Gastroesophageal sphincter (tissue), 4 donors: ENCODE data around the gene SUCLG2. TPM values are rescaled to one million over a fixed set of nuclear protein-coding genes. Genes with fewer than 3 reads are reported as not detected.

Experiments used
- ATAC-seq: fragments of 150-250 bp; one replicate; pipeline ENCODE4 v1.9.1; 2016; ENCODE audit warnings: mild to moderate bottlenecking, moderate library complexity
- H3K27ac ChIP-seq, 4 donors: fragments of 200-600 bp; sonication (generic) in 3 of 4; 1 replicate in 3 of 4; 2 replicates in 1 of 4; pipeline ENCODE4 v1.5.1; 2016 to 2019
- H3K27me3 ChIP-seq: fragments of 200-600 bp; sonication (generic); one replicate; pipeline ENCODE4 v1.5.1; 2019
- H3K36me3 ChIP-seq, 2 donors: fragments of 200-600 bp; sonication (generic); one replicate each; pipeline ENCODE4 v1.5.1; 2019; ENCODE audit warnings: control low read depth in 1 of 2
- H3K4me1 ChIP-seq, 3 donors: fragments of 200-600 bp; sonication (generic); 1 replicate in 2 of 3; 2 replicates in 1 of 3; pipeline ENCODE4 v1.5.1; 2016 to 2019; ENCODE audit warnings: control low read depth in 2 of 3
- H3K4me3 ChIP-seq, 2 donors: fragments of 200-600 bp; sonication (generic); one replicate each; pipeline ENCODE4 v1.5.1; 2019; ENCODE audit warnings: mild to moderate bottlenecking in 1 of 2, moderate library complexity in 1 of 2
- H3K9me3 ChIP-seq, 3 donors: fragments of 200-600 bp; sonication (generic); one replicate each; pipeline ENCODE4 v1.5.1; 2017 to 2019; ENCODE audit warnings: control low read depth in 2 of 3
- EP300 ChIP-seq: sonication (generic); formaldehyde crosslinking; IDR thresholded peaks from one replicate; pipeline ENCODE4 v1.6.1; 2017; ENCODE audit warnings: antibody characterized with exemption, mild to moderate bottlenecking
- POLR2A ChIP-seq, 2 donors: fragments of 450-650 bp; IDR thresholded peaks; one replicate each; pipeline ENCODE4 v1.6.1; 2017; ENCODE audit warnings: antibody characterized with exemption in 2 of 2, mild to moderate bottlenecking in 2 of 2, moderate library complexity in 1 of 2
- POLR2AphosphoS5 ChIP-seq: sonication (generic); formaldehyde crosslinking; IDR thresholded peaks from one replicate; pipeline ENCODE4 v1.6.1; 2017; ENCODE audit warnings: antibody characterized with exemption
- WGBS, 2 donors: methylation state at CpG; one replicate each; pipeline ENCODE4 v1.1.5; 2018; ENCODE audit warnings: low coverage in 1 of 2; 5-methylcytosine and 5-hydroxymethylcytosine counted together
- total RNA-seq, 4 donors: library from RNA; depleted of rRNA; stranded (reverse); fragments of >200 nt; gene quantifications; one replicate each; pipeline ENCODE4 v1.1.0, GENCODE V29; 2016
- TF ChIP-seq, protein P1 (sequence below), 4 experiments: fragments of 200-600 bp in 2 of 4; fragments of 450-650 bp in 2 of 4; sonication (generic) in 1 of 4; IDR thresholded peaks; one replicate each; pipeline ENCODE4 v1.5.1; 2017 to 2019; ENCODE audit warnings: antibody characterized with exemption in 4 of 4, mild to moderate bottlenecking in 2 of 4, moderate library complexity in 2 of 4

SUCLG2 gene
- total RNA-seq, 4 donors from 2014 or later, result 53.3 to 79.4 (median 69.8) TPM

GRCh38 chr3:67691207-67691606 lies 36.8 kb upstream of the SUCLG2 start:
- WGBS, 2 donors, result 71 to 100% methylated on average over 1 of the region's 1 CpG
- Histone ChIP-seq H3K27me3 (no peaks in the 10 kb centered on the region), H3K36me3 (no peaks in the 10 kb centered on the region), H3K4me1 (no peaks in the 10 kb centered on the region), H3K4me3 (no peak overlapping the region), H3K27ac (no peak overlapping the region), H3K9me3 (no peaks in the 10 kb centered on the region)
- TF ChIP-seq POLR2A (IDR thresholded peaks at IDR 0.05), result no peak
- no peak for TF ChIP-seq POLR2AphosphoS5
- TF ChIP-seq EP300, result no peak
- TF ChIP-seq, protein P1, sequence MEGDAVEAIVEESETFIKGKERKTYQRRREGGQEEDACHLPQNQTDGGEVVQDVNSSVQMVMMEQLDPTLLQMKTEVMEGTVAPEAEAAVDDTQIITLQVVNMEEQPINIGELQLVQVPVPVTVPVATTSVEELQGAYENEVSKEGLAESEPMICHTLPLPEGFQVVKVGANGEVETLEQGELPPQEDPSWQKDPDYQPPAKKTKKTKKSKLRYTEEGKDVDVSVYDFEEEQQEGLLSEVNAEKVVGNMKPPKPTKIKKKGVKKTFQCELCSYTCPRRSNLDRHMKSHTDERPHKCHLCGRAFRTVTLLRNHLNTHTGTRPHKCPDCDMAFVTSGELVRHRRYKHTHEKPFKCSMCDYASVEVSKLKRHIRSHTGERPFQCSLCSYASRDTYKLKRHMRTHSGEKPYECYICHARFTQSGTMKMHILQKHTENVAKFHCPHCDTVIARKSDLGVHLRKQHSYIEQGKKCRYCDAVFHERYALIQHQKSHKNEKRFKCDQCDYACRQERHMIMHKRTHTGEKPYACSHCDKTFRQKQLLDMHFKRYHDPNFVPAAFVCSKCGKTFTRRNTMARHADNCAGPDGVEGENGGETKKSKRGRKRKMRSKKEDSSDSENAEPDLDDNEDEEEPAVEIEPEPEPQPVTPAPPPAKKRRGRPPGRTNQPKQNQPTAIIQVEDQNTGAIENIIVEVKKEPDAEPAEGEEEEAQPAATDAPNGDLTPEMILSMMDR (IDR thresholded peaks at IDR 0.05), result no peak
- no peak for ATAC-seq

GRCh38 chr3:67689806-67690205 lies 35.4 kb upstream of the SUCLG2 start:
- no peak for ATAC-seq
- TF ChIP-seq POLR2A (IDR thresholded peaks at IDR 0.05), result no peak
- TF ChIP-seq, protein P1 (IDR thresholded peaks at IDR 0.05), result no peak
- no peak for TF ChIP-seq EP300
- TF ChIP-seq POLR2AphosphoS5, result no peak
- no peaks in the 10 kb centered on the region for H3K27me3 ChIP-seq

GRCh38 chr3:67688231-67688630 lies 33.8 kb upstream of the SUCLG2 start:
- Histone ChIP-seq H3K27ac (no peak overlapping the region), H3K4me3 (no peak overlapping the region), H3K9me3 (no peaks in the 10 kb centered on the region), H3K4me1 (no peaks in the 10 kb centered on the region), H3K27me3 (no peaks in the 10 kb centered on the region), H3K36me3 (no peaks in the 10 kb centered on the region)
- no peak for ATAC-seq
- TF ChIP-seq POLR2AphosphoS5, result no peak
- TF ChIP-seq, protein P1 (IDR thresholded peaks at IDR 0.05), result no peak
- TF ChIP-seq POLR2A (IDR thresholded peaks at IDR 0.05), result no peak
- no peak for TF ChIP-seq EP300
- 100% methylated on average over 2 of the region's 2 CpGs; no CpG with 5 or more reads in 1 of the 2 donors for WGBS, 2 donors

More at GRCh38 chr3:67689806-67690205, 35.4 kb upstream of the SUCLG2 start:
- Histone ChIP-seq H3K27ac (no peak overlapping the region), H3K4me1 (no peaks in the 10 kb centered on the region), H3K4me3 (no peak overlapping the region), H3K36me3 (no peaks in the 10 kb centered on the region), H3K9me3 (no peaks in the 10 kb centered on the region)
- 80 to 100% methylated on average over 1 of the region's 1 CpG for WGBS, 2 donors

GRCh38 chr3:67686069-67686468 lies 31.7 kb upstream of the SUCLG2 start:
- 86 to 87% methylated on average over 8 of the region's 8 CpGs for WGBS, 2 donors
- Histone ChIP-seq H3K27me3 (no peaks in the 10 kb centered on the region), H3K9me3 (no peaks in the 10 kb centered on the region), H3K27ac (no peak overlapping the region), H3K4me1 (no peaks in the 10 kb centered on the region), H3K4me3 (no peak overlapping the region), H3K36me3 (no peaks in the 10 kb centered on the region)
- no peak for ATAC-seq
- TF ChIP-seq, protein P1 (IDR thresholded peaks at IDR 0.05), result no peak
- no peak for TF ChIP-seq POLR2A (IDR thresholded peaks at IDR 0.05)
- TF ChIP-seq EP300, result no peak
- TF ChIP-seq POLR2AphosphoS5, result no peak

GRCh38 chr3:67685499-67685898 lies 31.1 kb upstream of the SUCLG2 start:
- 55 to 56% methylated on average over 1 of the region's 1 CpG for WGBS, 2 donors
- H3K4me3 ChIP-seq, result no peak overlapping the region
- no peak for TF ChIP-seq POLR2A (IDR thresholded peaks at IDR 0.05)
- no peak for TF ChIP-seq POLR2AphosphoS5
- TF ChIP-seq, protein P1 (IDR thresholded peaks at IDR 0.05), result no peak
- TF ChIP-seq EP300, result no peak

More at GRCh38 chr3:67685499-67685898, 31.1 kb upstream of the SUCLG2 start:
- no peaks in the 10 kb centered on the region for H3K27me3 ChIP-seq
- H3K4me1 ChIP-seq, result no peaks in the 10 kb centered on the region
- ATAC-seq, result no peak
- H3K27ac ChIP-seq, result no peak overlapping the region
- no peaks in the 10 kb centered on the region for H3K9me3 ChIP-seq
- no peaks in the 10 kb centered on the region for H3K36me3 ChIP-seq
